ENCODE data around the gene TMEM35A. TPM values are rescaled to one million over a fixed set of nuclear protein-coding genes. Genes with fewer than 3 reads are reported as not detected.

TMEM35A gene
- 0.16 and 0.38 TPM in 2 replicates for total RNA-seq

GRCh38 chrX:101078716-101079598 lies at the start of gene TMEM35A:
Gene TMEM35A (plus strand): TSS chrX:101078879. CDS start chrX:101079003, 124 bp downstream.

GRCh38 chrX:101051549-101052302 lies 27.0 kb upstream of the TMEM35A start, which contains the start of gene TRMT2B:
Gene TRMT2B (minus strand): TSS chrX:101052111. CDS start chrX:101042289, 9,822 bp downstream.

GRCh38 chrX:101097546-101098453 lies 19.1 kb downstream of the TMEM35A start, which contains the start of gene CENPI:
Gene CENPI (plus strand): TSS chrX:101098204. CDS start chrX:101101071, 2,867 bp downstream.

Other genes with a start within 250 kb of the TMEM35A start
- gene NOX1, start 204.5 kb upstream of the TMEM35A start, total RNA-seq, result not detected in 2 replicates
- not detected in 2 replicates for gene XKRX, start 150.0 kb upstream of the TMEM35A start, total RNA-seq
- gene ARL13A, start 109.2 kb upstream of the TMEM35A start, total RNA-seq, result not detected in 2 replicates
- gene TRMT2B, start 26.8 kb upstream of the TMEM35A start, total RNA-seq, result 8.4 and 10.3 TPM in 2 replicates
- gene CENPI, start 19.3 kb downstream of the TMEM35A start, total RNA-seq, result 1.1 and 24.9 TPM in 2 replicates
- 0.51 and 1.1 TPM in 2 replicates for gene DRP2, start 140.9 kb downstream of the TMEM35A start, total RNA-seq
- gene TAF7L, start 212.5 kb downstream of the TMEM35A start, total RNA-seq, result under 0.01 and 0.33 TPM in 2 replicates

All from mesangial cell (primary cell).